Stimulated activated CD8-positive, alpha-beta memory T cell treated with anti-CD3 and anti-CD28 coated beads, Interleukin-7, amount 100 ng/mL, for 24 hours (primary cell): ENCODE data around the gene HAPLN3.

ENCODE experiments used
- DNase-seq: peaks from one replicate; pipeline ENCODE4 v3.0.0-alpha.2; 2020; ENCODE audit warnings: low read depth

Gene HAPLN3

DNA sequence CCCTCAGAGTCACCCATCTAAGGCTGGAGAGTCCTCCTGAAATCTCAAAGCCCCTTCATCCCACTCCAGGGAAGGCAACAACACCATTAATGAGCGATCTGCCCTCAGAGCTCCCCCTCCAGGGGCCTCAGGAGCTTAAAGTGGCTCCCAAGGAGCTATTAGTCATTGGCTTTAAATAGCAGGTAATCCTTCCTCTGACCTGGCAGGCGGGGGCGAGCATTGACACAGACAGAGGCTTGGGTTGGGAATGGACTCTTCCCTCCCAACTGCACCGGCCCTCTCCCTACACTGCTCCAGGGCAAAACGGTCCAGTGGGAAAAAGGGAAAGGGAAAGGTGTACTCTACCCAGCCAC is 16.4 kb upstream of the HAPLN3 start:
- no peak for DNase-seq

DNA sequence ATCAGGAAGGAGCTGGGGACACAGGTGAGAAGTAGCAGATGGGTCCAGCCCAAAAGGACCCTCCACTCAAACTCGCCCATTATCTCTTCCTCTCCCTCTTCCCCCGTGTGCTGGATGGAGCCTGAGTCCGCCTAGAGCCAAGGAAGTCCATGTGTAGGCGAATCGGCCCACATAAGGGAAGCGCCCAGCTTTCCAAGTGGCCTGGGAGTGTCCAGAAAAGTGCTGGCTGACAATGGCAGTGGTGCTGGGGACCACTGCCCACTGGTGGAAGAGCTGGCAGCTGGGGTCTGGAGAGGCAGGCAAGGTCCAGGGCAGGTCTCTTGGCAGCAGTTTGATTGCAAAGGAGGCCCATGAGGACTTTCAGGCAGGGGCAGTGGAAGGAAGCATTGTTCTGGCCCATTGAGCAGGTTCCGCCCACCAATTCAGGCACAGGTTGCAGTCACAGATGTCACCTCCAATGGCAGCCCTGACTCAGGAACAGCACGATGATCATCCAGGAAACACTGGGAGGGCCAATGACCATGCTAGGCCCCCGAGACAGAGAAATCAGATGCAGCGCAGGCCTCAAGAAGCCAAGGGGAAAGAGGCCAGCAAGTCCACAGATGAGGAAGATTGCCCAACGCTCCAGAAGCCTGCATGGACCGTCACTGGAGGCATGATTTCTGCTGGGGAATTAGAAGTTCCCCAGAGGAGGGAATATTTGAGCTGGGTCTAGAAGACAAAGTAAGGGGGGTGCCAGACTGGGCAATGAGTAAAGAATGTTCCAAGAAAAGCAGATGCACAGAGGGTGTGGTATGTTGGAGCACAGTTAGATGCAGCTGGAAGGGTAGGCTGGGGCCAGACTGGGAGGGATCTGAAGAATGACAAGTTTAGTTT is 14.8 kb upstream of the HAPLN3 start:
- DNase-seq, result no peak

DNA sequence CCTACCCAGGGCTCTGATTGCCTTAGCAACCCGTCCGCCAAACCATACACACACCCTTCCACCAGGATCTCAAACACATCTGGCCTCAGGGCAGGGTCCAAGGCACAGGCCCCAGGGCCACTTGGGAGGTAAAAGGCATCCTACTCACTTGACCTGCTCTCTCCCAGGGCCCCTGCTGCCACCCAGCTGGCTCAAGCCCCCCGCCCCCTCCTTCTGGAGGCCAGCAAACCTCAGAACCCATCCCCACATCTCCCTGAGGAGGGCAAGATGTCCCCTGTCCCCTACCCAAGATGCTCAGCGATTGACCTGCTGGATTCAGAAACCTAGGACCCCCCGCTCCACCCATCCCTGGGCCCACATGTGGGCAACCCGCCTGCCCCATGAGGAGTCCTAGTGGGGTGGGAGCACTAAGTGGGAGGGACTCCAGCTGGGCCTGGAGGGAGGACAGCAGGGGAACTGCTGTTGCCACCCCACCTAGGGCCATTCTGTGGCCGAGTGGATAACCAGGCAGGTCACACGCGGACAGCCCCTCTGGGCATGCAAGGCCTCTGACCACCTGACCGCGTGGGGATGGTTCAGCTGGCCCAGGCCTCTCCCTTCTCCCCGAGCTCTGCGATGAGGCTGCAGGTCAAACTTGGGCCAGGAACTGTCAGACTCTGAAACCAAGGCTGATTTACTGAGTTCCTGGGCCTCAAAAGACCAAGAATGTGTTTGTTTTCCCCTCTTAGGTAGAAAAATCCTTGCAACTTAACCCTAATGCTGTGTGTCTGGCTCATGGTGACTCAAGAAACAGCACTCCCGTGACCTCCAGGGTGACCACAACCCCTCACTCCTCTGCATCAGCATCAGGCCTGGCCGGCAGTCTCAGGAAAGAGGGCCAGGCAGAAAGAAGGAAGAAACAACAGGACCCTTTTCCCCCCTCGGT is 13.6 kb upstream of the HAPLN3 start:
- no peak for DNase-seq

DNA sequence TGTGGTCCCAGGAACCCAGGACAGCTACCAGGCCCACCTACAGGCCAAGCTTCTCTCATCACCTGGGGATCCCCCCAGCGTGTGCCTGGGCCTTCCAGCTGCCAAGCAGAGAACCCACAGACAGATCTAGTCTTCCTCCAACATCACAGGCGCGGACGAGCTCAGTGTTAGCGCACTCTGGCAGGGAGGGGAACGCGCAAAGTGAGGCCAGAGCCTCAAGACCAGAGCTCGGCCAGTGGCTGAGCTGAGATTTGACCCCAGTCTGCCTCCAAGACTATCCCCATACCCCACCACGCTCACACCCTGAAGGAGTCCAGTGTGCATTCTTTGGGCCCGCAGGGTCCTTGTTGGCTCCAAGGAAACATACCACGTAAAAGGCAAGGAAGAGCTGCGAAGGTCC is 12.8 kb upstream of the HAPLN3 start:
- no peak for DNase-seq

DNA sequence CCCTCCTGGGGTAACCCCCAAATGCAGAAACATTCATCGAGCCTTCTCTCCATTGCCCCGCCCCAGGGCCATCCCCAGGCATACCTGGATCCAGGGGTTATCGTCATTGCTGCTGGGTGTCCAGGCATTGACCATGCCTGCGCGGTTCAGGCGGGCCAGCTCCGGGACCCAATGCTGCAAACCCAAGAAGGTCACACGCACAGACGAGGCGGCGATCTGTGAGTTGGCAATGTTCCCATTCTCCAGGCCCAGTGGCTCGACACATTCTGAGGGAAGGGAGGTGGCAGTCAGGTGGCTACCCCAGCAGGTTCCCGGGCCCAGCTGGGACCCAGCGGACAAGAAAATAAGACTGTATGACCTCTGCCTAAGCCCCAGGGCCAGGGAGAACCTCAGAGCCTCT is 11.8 kb upstream of the HAPLN3 start:
- no peak for DNase-seq

DNA sequence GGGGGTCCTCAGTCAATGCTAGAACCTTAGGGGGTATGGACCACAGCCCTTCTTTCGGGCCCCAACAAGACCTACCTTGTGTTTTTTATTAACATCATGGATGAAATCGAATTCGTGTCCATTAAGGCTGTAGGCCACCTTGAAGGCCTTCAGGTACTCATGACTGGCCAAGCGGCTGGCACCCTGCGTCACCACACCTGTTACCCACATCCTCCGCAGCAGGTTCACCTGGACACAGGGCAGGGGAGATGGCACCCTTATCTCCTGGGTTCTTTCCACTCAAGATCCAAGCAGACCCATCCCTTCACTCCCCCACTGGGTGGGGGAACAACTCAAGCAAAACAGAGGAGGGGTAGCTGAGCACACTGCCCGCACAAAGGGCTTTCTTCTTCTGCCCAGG is 11.2 kb upstream of the HAPLN3 start:
- no peak for DNase-seq

DNA sequence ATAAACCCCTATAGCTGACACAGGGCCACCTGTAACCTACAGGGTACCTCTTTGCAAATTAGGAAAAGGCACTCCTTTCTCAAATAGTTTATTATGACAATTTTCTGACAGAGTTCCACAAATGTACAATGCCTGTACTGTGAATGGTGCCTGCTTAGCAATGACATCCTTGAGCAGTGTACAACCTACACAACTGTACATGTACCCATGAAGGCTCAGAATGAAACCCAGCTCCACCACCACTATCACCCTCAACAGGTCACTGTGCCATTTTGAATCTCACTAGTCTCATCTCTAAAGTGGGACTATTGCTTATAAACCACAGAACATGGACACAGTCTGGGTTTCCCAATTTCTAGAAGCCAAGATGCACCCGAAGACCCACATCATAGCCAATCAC is 10.8 kb upstream of the HAPLN3 start:
- no peak for DNase-seq

DNA sequence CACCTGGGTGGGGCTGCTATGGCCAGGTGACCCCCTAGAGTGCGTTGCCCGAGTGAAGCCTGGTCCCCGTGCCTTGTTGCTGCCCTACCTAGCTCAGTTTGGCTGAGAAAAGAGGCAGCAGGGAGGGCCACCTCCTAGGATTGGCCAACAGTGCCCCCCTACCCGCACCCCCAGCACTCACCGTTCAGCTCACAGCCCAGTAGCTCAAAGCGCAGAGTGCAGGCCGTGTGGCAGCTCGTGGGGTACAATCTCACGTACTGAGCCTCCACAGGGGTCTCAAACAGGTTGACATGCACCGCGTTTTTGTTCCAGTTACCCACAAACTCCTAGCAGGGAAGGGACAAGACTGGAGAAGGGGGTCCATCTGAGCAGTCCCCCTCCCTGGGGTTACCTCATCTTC is 10.2 kb upstream of the HAPLN3 start:
- no peak for DNase-seq

DNA sequence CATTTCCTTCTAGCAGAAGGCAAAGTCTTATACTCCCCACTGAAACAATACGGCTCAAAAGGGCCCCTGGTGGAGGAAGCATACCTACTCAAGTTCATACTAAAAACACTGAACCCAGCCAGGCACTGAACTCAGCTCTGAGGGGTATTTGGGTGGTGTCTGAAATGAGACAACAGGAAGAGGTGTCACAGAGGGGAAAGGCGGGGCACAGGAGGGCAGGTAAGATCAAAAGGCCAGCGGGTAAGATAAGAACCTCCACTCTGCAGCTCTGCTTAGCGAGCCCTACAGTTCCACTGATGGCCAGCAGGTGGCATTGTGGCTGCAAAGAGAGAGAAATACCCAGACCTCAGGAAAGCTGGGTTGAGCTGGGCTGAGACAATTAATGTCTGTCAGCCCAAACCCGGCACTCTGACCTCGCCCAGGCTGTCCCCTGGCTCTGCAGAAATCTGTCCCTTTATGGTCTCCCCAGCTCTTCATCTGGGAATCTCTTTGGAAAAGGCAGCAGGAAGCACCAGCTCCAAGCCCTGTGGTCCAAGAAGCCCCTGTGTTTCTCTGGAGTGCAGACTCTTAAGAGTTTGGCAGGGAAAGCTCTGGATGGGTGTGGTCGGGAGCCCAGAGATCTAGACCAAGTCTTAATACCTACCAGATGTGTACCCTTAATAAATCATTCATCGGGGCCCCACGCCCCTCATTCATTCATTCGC is 9.4 kb upstream of the HAPLN3 start:
- DNase-seq, result peak; percentile 80

DNA sequence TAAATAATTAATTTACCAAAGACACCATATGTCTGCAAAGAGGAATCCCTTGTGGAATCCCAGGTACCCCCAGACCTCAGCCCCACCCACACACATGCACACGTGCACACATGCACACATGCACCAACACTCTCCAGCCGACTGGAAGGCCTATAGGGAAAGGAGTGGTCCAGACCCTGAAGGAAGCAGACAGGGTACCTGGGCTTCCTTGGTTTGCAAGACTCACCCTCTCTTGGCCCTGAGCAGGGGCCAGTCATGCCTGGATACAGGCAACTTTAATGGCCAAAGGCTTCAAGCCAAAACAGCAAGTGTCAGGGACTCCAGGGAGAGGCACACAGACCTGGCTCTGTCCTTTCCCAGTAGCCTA is 8.9 kb upstream of the HAPLN3 start:
- no peak for DNase-seq

DNA sequence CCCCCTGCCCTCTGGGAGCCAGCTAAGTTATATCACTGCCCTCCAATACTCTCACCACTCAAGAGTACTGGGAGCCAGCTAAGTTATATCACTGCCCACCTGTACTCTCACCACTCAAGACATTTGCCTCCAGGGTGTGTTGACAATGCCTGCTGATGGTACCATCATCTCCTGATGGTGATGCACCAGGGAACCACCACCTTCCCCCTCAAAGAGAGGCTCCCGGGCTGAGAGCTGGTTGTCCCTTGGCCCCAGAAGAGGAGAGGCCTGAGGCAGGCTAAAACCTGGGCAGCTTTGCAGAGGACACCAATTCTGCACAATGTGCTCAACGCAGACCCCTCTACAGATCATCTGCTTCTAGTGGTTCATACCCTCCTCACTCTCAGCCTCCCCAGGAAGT is 7.5 kb upstream of the HAPLN3 start:
- DNase-seq, result no peak

DNA sequence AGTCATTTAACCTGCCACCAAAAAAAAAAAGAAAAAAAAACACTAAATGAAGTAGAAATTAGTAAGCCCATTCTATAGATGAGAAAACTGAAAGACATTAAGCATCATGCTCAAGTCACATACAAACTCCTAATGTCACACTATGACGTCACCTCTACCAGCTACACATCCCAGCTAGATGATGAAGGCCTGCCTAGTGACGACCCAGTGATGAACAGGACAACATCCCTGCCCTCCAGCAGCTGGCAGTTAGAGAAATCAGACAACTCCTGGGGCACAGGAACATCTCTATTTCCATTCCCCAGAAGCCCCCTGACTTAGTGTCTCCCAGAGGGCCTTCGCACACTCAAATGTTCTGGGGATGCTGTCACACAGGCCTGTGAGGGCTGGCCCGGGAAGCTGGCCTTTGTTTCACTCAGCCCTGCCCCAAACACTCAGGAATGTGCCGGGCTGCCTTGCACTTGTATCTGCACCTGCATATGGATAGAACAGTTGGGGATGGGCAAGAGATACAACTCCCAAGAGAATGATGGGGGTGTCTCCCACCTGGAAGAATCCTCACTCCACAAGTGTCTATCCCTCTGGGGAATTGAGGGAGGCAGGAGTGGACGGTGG is 7.0 kb upstream of the HAPLN3 start:
- no peak for DNase-seq

DNA sequence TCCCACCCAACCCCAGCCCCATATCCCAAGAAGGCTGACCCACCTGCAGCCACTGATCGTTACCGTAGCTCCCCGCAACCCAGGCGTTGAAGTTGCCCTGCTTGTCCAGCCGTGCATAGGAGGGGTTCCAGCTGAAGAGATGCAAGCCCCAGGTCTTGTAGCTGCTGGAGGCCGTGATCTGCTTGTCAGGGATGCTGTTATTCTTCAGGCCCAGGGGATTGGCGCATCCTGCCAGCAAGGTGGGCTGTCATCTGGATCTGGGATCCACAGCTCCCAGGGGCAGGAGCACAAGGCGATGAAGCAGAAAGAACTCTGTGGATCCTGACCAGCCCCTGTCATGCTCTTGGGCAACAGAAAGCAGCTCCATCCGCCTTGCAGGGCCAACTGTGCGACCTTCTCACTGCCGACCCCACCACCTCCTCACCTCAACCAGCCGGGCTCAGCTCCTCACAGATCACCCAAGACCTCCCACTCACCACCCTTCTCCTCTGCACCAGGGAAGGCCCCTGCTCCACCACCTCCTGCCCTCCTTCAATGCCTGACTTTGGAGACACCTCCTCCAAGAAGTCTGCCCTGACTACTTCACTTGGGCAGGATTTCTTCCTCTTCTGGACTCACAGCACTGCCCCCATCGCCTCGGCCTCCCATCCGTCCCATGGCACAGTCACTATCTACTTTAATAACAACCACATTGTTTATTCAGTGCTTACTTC is 6.3 kb upstream of the HAPLN3 start:
- no peak for DNase-seq

DNA sequence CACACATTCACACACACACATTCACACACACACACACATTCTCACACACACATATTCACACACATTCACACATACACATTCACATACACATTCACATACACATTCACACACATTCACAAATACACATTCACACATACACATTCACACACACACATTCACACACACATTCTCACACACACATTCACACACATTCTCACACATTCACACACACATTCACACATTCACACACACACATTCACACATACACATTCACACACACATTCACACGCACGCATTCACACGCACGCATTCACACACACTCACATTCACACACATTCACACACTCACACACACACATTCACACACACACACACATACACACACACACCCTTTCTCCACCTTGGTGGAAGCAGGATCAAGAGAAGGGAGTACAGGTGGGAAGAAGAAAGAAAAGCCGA is 5.7 kb upstream of the HAPLN3 start:
- DNase-seq, result no peak

DNA sequence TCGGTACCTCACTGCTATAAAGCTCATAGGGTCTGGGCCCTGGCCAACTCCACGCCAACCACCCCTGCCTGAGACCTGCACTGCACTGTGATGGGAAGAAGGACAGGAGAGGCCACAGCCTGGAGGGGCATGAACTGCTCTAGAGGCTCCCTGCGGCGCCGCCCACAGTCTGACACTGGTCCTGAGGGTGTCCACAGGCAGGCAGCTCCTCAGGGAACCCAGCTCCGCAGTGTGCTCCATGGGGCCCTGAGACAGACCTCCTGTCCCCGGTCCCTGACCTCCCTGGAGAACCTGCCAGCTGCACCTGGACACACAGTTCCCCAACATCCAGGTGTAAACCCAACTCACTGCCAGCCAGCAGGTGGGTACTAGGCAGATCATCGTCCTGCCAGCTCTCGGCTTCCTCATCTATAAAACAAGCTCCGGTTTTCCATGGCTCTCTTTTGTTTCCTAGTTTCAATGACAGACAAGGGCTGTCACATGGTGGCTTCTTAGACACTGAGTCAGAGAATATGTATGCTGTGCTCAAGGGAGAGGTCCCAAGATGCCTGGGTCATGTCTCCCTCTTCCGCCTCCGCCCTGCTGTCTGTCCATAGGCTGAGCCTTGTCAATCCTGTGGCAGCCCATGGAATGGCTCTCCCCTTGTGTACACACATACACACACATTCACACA is 5.1 kb upstream of the HAPLN3 start:
- DNase-seq, result no peak

DNA sequence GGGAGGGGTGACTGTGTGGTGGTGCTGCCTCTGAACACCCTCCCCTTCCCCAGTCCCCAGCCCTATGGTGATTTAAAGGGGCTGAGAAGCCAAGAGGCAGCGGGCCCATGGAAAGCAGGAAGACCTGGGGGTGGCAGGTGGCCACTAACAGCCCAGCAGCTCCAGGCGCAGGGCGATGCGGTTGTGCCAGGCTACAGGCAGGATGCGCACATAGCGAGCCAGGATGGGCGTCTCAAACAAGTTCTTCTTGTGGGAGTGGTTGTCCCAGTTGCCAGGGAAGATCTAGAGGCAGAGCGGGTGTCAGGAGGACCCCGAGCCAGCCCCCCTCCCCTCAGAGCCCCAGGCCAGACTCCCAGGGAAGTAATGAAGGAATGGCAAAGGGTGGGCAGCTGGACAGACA is 3.9 kb upstream of the HAPLN3 start:
- no peak for DNase-seq

DNA sequence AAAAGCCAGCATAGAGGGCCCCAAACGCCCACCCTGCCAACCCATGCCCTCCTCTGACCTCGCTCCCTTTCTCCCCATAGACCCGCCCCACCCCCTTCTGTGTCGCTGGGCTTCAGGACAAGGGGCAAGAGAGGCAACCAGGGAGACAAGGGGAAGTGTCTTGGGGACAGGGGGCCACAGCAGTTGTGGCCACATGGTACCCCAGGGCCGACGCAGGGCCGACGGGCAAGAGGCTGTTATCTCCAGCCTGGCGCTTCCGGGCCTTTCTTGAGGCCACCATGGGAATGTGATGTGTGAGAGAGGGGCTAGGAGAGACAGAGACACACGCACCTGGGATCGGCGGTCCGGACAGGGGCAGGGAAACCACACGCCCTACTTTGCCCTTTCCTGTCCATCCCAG is 3.4 kb upstream of the HAPLN3 start:
- no peak for DNase-seq

DNA sequence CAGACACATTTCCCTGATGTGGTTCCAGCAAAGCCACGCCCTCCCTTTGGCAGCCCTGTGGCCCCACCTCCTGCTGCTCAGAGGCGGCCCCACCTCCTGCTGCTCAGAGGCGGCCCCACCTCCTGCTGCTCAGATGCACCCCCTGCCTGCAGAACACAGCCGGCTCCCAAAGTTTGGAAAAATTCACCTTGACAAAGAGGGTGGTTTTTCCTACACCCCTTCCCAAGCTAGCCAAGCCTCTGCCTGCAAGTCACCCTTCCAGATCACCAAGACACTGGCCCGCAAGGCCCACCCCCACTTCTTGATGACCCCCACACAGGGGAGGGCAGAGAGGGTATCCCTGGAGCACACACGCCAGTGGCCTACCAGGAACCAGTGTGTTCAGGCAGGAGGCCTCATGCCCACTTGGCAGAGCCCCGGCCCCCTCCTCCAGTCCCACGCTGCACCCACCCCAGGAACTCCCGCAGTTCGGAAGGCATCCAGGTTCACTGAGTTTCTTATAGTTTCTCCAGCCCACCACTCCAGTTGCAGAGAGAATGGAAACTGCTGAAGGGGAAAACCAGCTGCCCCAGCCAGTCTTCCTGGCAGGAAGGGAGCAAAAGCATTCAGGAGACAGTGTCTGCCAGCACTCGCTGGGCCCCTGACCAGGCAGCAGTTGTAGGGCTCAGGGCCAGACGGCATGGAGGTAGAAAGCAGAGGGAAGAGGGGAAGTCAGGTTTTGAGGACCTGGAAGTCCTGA is 2.3 kb upstream of the HAPLN3 start:
- DNase-seq, result peak; percentile 57

DNA sequence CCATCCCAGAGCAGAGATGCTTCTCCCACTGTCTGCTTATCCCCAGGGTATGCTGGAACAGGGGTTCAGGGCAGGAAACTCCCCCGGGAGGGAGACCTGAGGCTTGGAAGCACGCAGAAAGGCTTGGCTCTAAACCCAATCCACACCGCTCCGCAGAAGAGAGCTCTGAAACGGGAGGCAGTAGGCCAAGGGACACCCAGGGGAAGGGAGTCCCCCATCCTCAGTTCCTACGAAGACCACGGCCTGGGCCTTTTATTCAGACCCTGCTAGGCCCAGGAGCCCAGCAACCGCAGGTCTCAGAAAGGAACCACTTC is 1.8 kb upstream of the HAPLN3 start:
- DNase-seq, result no peak

DNA sequence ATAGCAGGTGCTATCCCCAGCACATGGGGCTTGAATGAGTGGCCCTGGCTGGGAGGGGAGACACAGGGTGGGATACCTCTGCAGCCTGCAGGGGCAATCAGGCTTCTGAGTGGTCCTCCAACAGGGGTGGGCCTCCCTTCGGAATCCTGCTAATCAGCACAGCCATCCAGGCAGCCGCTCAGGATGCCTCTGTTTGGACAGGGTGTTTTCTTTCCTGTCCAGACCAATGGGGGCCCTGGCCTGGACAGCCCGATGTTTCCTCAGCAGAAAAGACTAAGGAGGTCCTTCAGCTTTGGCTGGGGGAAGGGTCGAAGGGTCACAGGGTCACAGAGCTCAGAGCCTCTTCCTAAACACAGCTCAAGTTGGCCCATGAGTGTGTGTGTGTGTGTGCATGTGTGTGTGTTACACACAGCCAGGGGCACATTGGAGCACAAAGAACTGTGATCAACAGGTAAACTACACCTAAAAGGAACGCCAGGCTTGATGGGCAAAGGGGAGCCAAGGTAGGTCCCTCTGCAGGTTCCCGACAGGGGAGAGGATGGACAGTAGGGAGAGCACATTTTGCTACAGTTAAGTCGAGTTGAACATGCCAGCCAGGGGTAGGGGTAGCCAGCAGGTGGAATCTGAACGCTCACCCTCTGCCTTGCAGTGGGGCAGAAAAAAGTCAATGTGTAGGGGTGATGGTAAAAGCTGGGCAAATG is 1.1 kb upstream of the HAPLN3 start:
- DNase-seq, result no peak
